Prostate gland (tissue), 2 donors: ENCODE measurements around the gene TRIM50. TPM values are rescaled to one million over a fixed set of nuclear protein-coding genes. Genes with fewer than 3 reads are reported as not detected.

ENCODE experiments used
- DNase-seq: peaks from one replicate; pipeline ENCODE4 v3.0.0-alpha.2; 2019; ENCODE audit warnings: low spot score
- H3K27ac ChIP-seq, 2 donors: fragments of 200-600 bp; sonication (generic); 2 replicates each; pipeline ENCODE4 v1.5.1; 2017 to 2019
- H3K27me3 ChIP-seq: fragments of 200-600 bp; sonication (generic); replicated peaks from 2 replicates; pipeline ENCODE4 v1.5.1; 2019; ENCODE audit not compliant: insufficient read depth
- H3K36me3 ChIP-seq, 2 donors: fragments of 200-600 bp; sonication (generic); 1 replicate in 1 of 2; 2 replicates in 1 of 2; pipeline versions ENCODE4 v1.5.1 to v1.8.1; 2017 to 2019
- H3K4me1 ChIP-seq: fragments of 200-600 bp; sonication (generic); replicated peaks from 2 replicates; pipeline ENCODE4 v1.5.1; 2019
- H3K4me3 ChIP-seq, 2 donors: fragments of 200-600 bp; sonication (generic); 2 replicates each; pipeline ENCODE4 v1.5.1; 2017 to 2019
- H3K9me3 ChIP-seq: fragments of 200-600 bp; sonication (generic); 2 replicates; pipeline ENCODE4 v1.5.1; 2017
- POLR2A ChIP-seq: fragments of 450-650 bp; IDR thresholded peaks from one replicate; pipeline ENCODE4 v1.6.1; 2016; ENCODE audit warnings: antibody characterized with exemption, mild to moderate bottlenecking
- POLR2AphosphoS5 ChIP-seq: sonication (generic); formaldehyde crosslinking; IDR thresholded peaks from one replicate; pipeline ENCODE4 v1.6.1; 2017; ENCODE audit warnings: antibody characterized with exemption
- WGBS: methylation state at CpG from one replicate; pipeline ENCODE4 v1.1.5; 2018; 5-methylcytosine and 5-hydroxymethylcytosine counted together
- intact Hi-C: fragments of 100-400 bp; cut with DNase I; formaldehyde crosslinking; loops from one replicate; pipeline ENCODE4 v1.14.2; 2022
- total RNA-seq, 2 donors: library from RNA; depleted of rRNA; stranded (reverse); fragments of >200 nt; gene quantifications; one replicate each; pipeline ENCODE4 v1.1.0, GENCODE V29; 2016
- TF ChIP-seq, protein P1 (sequence below), 4 experiments: fragments of 200-600 bp in 2 of 4; fragments of 450-650 bp in 2 of 4; sonication (generic) in 2 of 4; IDR thresholded peaks; 1 replicate in 3 of 4; 2 replicates in 1 of 4; pipeline ENCODE4 v1.5.1; 2016 to 2019; ENCODE audit warnings: antibody characterized with exemption in 4 of 4, mild to moderate bottlenecking in 2 of 4, moderate library complexity in 2 of 4

The TRIM50 gene
- total RNA-seq, 2 donors from 2014 or later: 5.1 TPM; not detected in 1

DNA sequence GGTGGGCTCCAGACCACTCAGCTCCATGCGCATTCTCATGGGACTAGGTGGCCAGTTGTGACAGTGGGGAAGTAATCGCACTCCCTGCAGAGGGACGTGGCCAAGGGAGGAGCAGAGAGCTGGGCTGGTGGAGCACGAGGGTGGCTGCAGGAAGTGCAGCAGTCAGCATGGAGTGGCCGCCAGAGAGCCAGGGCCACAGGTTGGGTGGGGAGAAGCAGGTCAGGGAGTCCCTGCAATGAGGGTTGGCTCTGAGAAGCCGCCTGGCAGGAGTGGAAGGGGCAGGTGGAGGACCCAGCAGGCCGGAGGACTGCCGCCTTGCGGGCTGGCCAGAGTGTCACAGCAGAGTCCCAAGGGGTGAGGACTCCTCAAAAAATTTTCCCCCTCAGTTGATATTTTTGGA, 26.3 kb upstream of the TRIM50 start:
- WGBS: 93% methylated on average over 9 of the region's 9 CpGs
- Histone ChIP-seq H3K9me3 (no peaks in the 10 kb centered on the region), H3K27ac (no peak overlapping the region), H3K36me3 (no peaks in the 10 kb centered on the region), H3K27me3 (no peaks in the 10 kb centered on the region), H3K4me1 (peaks cover 4% of the 10 kb centered on the region), H3K4me3 (no peak overlapping the region)
- TF ChIP-seq POLR2A (no peak), POLR2AphosphoS5 (no peak)
- TF ChIP-seq, protein P1, sequence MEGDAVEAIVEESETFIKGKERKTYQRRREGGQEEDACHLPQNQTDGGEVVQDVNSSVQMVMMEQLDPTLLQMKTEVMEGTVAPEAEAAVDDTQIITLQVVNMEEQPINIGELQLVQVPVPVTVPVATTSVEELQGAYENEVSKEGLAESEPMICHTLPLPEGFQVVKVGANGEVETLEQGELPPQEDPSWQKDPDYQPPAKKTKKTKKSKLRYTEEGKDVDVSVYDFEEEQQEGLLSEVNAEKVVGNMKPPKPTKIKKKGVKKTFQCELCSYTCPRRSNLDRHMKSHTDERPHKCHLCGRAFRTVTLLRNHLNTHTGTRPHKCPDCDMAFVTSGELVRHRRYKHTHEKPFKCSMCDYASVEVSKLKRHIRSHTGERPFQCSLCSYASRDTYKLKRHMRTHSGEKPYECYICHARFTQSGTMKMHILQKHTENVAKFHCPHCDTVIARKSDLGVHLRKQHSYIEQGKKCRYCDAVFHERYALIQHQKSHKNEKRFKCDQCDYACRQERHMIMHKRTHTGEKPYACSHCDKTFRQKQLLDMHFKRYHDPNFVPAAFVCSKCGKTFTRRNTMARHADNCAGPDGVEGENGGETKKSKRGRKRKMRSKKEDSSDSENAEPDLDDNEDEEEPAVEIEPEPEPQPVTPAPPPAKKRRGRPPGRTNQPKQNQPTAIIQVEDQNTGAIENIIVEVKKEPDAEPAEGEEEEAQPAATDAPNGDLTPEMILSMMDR (IDR thresholded peaks at IDR 0.05): no peak
- intact Hi-C loops: no loop called here
- no peak for DNase-seq

DNA sequence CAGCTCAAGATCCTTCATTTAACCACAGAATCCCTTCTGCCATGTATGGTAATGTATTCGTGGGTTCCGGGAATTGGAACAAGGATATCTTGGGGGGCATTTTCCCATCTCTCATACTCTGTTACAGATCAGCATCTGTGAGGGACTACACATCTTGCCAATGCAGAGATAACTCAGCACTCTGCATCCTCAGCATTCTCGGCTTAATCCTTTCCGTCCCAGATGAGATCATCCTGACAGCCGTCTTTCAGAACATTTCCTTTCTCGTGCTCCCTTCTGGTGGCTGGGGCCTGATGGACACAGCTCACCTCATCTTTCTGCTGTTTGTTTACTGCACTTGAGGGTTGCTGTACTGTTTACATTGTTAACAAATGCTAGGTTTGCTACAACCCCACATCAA, 25.4 kb upstream of the TRIM50 start:
- no peak overlapping the region for H3K4me3 ChIP-seq
- TF ChIP-seq, protein P1 (IDR thresholded peaks at IDR 0.05): no peak
- TF ChIP-seq POLR2A (no peak), POLR2AphosphoS5 (no peak)
- H3K27ac ChIP-seq: no peak overlapping the region
- intact Hi-C loops: no loop called here
- no peak for DNase-seq
- no peaks in the 10 kb centered on the region for H3K36me3 ChIP-seq
- no peaks in the 10 kb centered on the region for H3K9me3 ChIP-seq
- WGBS: 87% methylated on average over 6 of the region's 6 CpGs
- H3K4me1 ChIP-seq: no peaks in the 10 kb centered on the region
- H3K27me3 ChIP-seq: no peaks in the 10 kb centered on the region

DNA sequence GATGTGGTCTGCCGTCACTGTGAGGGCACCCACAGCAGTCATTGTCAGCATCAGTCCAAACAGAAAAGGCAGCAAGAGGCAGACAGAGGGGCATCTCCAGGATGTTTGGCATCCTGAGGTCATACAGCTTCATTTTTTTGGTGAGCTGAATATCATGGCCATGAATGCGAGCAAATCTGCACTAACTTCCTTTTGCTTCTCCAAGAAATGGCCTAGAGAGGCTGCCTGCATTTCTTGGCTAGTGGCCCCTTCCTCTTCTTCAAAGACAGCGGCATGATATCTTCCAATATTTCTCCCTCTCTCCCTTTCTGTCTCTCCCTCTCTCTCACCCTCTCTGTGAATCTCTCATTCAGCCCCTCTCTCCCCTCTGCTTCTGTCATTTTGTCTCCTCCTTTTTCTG, 24.9 kb upstream of the TRIM50 start:
- Histone ChIP-seq H3K27ac (no peak overlapping the region), H3K36me3 (no peaks in the 10 kb centered on the region), H3K9me3 (no peaks in the 10 kb centered on the region), H3K4me3 (no peak overlapping the region), H3K27me3 (no peaks in the 10 kb centered on the region), H3K4me1 (no peaks in the 10 kb centered on the region)
- WGBS: 97% methylated on average over 3 of the region's 3 CpGs
- TF ChIP-seq, protein P1 (IDR thresholded peaks at IDR 0.05): no peak
- no peak for TF ChIP-seq POLR2A
- TF ChIP-seq POLR2AphosphoS5: no peak
- intact Hi-C loops: no loop called here
- no peak for DNase-seq

DNA sequence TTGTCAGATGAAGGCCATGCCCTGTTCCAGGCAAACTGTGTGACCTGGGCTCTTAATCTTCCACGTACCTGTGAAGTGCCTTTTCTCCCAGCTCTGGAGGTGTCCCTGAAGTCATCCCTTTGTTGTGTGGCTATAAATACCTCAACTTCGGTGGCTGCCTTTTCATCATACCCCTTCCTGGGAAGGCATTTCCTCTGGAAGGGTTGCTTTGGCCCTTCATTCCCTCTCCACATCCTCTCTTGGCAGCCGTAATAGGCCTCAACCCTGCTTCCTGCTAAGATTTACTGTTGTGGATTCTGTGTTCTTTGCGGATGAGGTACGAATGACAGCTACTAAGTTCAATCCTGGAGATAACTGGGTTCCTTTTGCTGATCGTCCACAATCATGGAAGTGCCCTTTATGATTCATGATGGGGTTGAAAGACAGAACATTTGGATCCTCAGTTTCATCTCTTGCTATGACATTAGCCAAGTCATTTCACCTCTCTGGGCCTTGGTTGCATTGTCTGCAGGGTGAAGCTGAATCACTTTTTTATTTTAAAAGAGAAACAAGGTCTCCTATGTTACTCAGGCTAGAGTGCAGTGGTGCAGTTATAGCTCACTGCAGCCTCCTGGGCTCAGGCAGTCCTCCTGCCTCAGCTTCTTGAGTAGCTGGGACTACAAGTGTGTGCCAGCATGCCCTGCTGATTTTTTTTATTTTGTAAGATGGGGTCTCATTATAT, 23.7 kb upstream of the TRIM50 start:
- Histone ChIP-seq H3K27me3 (no peaks in the 10 kb centered on the region), H3K4me3 (no peak overlapping the region), H3K36me3 (no peaks in the 10 kb centered on the region), H3K4me1 (no peaks in the 10 kb centered on the region), H3K9me3 (no peaks in the 10 kb centered on the region), H3K27ac (no peak overlapping the region)
- TF ChIP-seq, protein P1 (IDR thresholded peaks at IDR 0.05): no peak
- TF ChIP-seq POLR2AphosphoS5: no peak
- TF ChIP-seq POLR2A: no peak
- no peak for DNase-seq
- 63% methylated on average over 6 of the region's 6 CpGs for WGBS
- intact Hi-C loops: no loop called here
